K562 (cell line): ENCODE data around the gene MAN2A1.

Experiments
- ARHGAP35 ChIP-seq: fragments of 450-650 bp; IDR thresholded peaks from 2 replicates; pipeline ENCODE4 v1.6.1; 2018; ENCODE audit not compliant: partially characterized antibody
- ELF4 ChIP-seq: fragments of 450-650 bp; formaldehyde crosslinking; IDR thresholded peaks from 2 replicates; pipeline ENCODE4 v1.4.0; 2022; ENCODE audit warnings: missing genetic modification characterization
- POLR2B ChIP-seq: fragments of 450-650 bp; IDR thresholded peaks from 2 replicates; pipeline ENCODE4 v1.6.1; 2018; ENCODE audit warnings: low read depth; ENCODE audit not compliant: partially characterized antibody
- ZNF174 ChIP-seq: fragments of 250-450 bp; sonication (Bioruptor Pico); IDR thresholded peaks from 2 replicates; pipeline ENCODE4 v1.4.0; 2020; ENCODE audit warnings: mild to moderate bottlenecking
- ZNF274 ChIP-seq: IDR thresholded peaks from 2 replicates; pipeline ENCODE4 v1.6.1; 2011; ENCODE audit warnings: low read depth, mild to moderate bottlenecking, low read length, moderate library complexity, borderline replicate concordance
- TF ChIP-seq, protein P1 (sequence below): sonication (generic); formaldehyde crosslinking; IDR thresholded peaks from 2 replicates; pipeline ENCODE4 v1.8.1; 2022; ENCODE audit warnings: missing genetic modification reagents
- TF ChIP-seq, protein P2 (sequence below), 3 experiments: IDR thresholded peaks in 2 of 3; conservative IDR thresholded peaks in 1 of 3; 2 replicates each; pipeline ENCODE4 v1.5.1; 2011 to 2012; ENCODE audit warnings: low read length in 3 of 3, mild to moderate bottlenecking in 3 of 3, control low read depth in 2 of 3, improper control_type of control experiment in 1 of 3, inconsistent platforms in 1 of 3, low read depth in 1 of 3, mixed read lengths in 1 of 3, moderate library complexity in 1 of 3; ENCODE audit not compliant: insufficient read depth in 2 of 3

DNA sequence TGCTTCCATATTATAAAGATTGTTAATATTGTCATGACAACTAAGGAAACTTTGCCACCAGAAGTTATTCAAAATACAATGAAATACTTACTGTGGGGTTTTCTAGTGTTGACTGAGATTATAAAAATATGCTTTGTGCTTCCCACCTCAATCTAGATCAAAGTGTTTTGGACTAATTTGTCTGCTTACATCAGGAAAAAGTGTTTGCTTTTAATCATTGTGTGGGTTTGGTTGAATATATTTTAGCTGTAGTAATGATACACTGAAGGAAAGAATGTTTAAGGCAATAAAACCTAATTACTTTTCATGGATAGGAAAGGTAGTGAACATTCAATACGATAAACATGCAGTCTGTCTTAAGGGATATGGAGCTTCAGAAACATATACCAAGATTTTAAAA, 29.8 kb upstream of the MAN2A1 start:
- TF ChIP-seq ELF4 (CRISPR knock-in tag) (no peak), ZNF274 (no peak), ARHGAP35 (no peak), ZNF174 (CRISPR knock-in tag) (no peak), POLR2B (no peak)
- TF ChIP-seq, protein P1, sequence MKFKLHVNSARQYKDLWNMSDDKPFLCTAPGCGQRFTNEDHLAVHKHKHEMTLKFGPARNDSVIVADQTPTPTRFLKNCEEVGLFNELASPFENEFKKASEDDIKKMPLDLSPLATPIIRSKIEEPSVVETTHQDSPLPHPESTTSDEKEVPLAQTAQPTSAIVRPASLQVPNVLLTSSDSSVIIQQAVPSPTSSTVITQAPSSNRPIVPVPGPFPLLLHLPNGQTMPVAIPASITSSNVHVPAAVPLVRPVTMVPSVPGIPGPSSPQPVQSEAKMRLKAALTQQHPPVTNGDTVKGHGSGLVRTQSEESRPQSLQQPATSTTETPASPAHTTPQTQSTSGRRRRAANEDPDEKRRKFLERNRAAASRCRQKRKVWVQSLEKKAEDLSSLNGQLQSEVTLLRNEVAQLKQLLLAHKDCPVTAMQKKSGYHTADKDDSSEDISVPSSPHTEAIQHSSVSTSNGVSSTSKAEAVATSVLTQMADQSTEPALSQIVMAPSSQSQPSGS (CRISPR knock-in tag) = no peak
- TF ChIP-seq, protein P2, sequence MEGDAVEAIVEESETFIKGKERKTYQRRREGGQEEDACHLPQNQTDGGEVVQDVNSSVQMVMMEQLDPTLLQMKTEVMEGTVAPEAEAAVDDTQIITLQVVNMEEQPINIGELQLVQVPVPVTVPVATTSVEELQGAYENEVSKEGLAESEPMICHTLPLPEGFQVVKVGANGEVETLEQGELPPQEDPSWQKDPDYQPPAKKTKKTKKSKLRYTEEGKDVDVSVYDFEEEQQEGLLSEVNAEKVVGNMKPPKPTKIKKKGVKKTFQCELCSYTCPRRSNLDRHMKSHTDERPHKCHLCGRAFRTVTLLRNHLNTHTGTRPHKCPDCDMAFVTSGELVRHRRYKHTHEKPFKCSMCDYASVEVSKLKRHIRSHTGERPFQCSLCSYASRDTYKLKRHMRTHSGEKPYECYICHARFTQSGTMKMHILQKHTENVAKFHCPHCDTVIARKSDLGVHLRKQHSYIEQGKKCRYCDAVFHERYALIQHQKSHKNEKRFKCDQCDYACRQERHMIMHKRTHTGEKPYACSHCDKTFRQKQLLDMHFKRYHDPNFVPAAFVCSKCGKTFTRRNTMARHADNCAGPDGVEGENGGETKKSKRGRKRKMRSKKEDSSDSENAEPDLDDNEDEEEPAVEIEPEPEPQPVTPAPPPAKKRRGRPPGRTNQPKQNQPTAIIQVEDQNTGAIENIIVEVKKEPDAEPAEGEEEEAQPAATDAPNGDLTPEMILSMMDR (IDR thresholded peaks at IDR 0.05 in 2 of 3, conservative IDR thresholded peaks at IDR 0.05 in 1 of 3; ENCODE audit: insufficient read depth in 2 of 3, low read depth in 1 of 3, low read length in 3 of 3) = no peak
